IPS-NIHi11 (cell line): ENCODE measurements around the gene ARHGAP23.

Experiments
- DNase-seq: peaks from one replicate; pipeline ENCODE4 v3.0.0; 2012; ENCODE audit warnings: mixed read lengths, low spot score

Gene ARHGAP23

GRCh38 chr17:38428112-38428642 is at the start of gene ARHGAP23:
ARHGAP23 (plus strand) TSS chr17:38428464; CDS start chr17:38428486, 22 bp downstream.
- DNase-seq = peak; percentile 81

GRCh38 chr17:38379448-38379847 is 48.8 kb upstream of the ARHGAP23 start:
- DNase-seq = no peak

GRCh38 chr17:38395090-38395489 is 33.2 kb upstream of the ARHGAP23 start:
- DNase-seq = no peak

- no peak for DNase-seq
These were observed 31.0 kb upstream of the ARHGAP23 start for GRCh38 chr17:38397227-38397626.

GRCh38 chr17:38400286-38400685 is 28.0 kb upstream of the ARHGAP23 start:
- DNase-seq = no peak

GRCh38 chr17:38401459-38401858 is 26.8 kb upstream of the ARHGAP23 start:
- DNase-seq = no peak

GRCh38 chr17:38402897-38403296 is 25.4 kb upstream of the ARHGAP23 start:
- DNase-seq = no peak

- DNase-seq = peak; percentile 70
These were observed 24.8 kb upstream of the ARHGAP23 start for GRCh38 chr17:38403491-38403890.

- DNase-seq = no peak
These were observed 23.9 kb upstream of the ARHGAP23 start for GRCh38 chr17:38404174-38404943.

- no peak for DNase-seq
These were observed 22.6 kb upstream of the ARHGAP23 start for GRCh38 chr17:38405654-38406053.

- no peak for DNase-seq
These were observed 18.1 kb upstream of the ARHGAP23 start for GRCh38 chr17:38410201-38410600.

GRCh38 chr17:38415250-38416194 is 12.7 kb upstream of the ARHGAP23 start:
- DNase-seq = peak; percentile 66

GRCh38 chr17:38416840-38417209 is 11.4 kb upstream of the ARHGAP23 start:
- no peak for DNase-seq

- DNase-seq = no peak
These were observed 10.9 kb upstream of the ARHGAP23 start for GRCh38 chr17:38417210-38417951.

- no peak for DNase-seq
These were observed 10.1 kb upstream of the ARHGAP23 start for GRCh38 chr17:38418062-38418692.

- peak; percentile 71 for DNase-seq
These were observed 9.4 kb upstream of the ARHGAP23 start for GRCh38 chr17:38418693-38419507.

GRCh38 chr17:38419508-38419981 is 8.7 kb upstream of the ARHGAP23 start:
- no peak for DNase-seq

- no peak for DNase-seq
These were observed 7.7 kb upstream of the ARHGAP23 start for GRCh38 chr17:38420518-38420917.

GRCh38 chr17:38421171-38421841 is 7.0 kb upstream of the ARHGAP23 start:
- no peak for DNase-seq
